GM18909 (cell line): ENCODE results near the gene OR6Y1.

Source experiments
- ATAC-seq: cut with Tn5 transposase; IDR thresholded peaks from one replicate; pipeline ENCODE4 v1.9.1; 2021; ENCODE audit warnings: mild to moderate bottlenecking; ENCODE audit not compliant: unreplicated experiment, poor library complexity

Gene OR6Y1

GRCh38 chr1:158554352-158554751, at the start of gene OR6Y1:
Gene OR6Y1, minus strand, starts transcription at chr1:158554405. Its CDS starts 6,300 bp downstream, at chr1:158548105.
- no peak for ATAC-seq

GRCh38 chr1:158600735-158601134, 46.5 kb upstream of the OR6Y1 start:
- no peak for ATAC-seq

DNA sequence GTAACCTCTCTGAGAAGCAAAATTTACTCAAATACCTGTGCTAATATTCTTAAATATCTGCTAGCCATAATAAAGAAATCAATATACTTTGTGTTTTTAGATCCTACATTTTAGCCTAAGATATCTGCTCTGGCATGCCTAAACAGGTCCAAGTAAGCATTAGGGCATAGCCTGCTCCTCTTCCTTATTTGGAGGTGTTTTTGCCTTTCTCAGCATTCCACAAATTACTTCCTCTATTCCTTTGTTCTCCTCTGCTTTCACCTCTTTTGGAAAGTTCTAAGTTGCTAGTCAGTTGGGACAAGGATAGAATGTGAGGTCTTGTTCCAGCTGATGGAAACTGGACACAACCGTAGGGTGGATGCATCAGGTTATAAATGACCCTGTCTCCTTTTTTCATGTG, 32.7 kb upstream of the OR6Y1 start:
- no peak for ATAC-seq

GRCh38 chr1:158583962-158584361, 29.8 kb upstream of the OR6Y1 start:
- ATAC-seq = no peak

DNA sequence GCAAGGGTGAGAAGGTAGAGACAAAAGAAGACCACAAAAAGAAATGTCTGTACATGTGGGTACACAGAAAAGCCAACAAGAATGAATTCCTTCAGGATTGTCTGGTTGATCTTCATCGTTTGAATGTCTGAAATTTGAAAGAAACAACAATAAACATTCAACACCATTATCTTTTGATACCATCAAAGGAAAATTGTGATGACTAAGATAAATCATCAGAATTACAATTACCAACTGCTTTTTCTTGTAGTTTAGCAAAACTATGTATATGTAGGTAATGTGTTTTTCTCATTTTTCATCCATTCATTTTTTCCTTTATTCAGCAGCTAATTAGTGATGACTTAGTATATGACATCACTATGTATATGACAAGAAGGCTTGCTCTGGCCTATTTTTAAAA, 25.5 kb upstream of the OR6Y1 start, which contains the start of gene OR10X1:
TSS of gene OR10X1 (minus strand) at position 167 of the 400 bp plus-strand sequence. CDS start at position 167, 0 bp downstream.
- no peak for ATAC-seq

DNA sequence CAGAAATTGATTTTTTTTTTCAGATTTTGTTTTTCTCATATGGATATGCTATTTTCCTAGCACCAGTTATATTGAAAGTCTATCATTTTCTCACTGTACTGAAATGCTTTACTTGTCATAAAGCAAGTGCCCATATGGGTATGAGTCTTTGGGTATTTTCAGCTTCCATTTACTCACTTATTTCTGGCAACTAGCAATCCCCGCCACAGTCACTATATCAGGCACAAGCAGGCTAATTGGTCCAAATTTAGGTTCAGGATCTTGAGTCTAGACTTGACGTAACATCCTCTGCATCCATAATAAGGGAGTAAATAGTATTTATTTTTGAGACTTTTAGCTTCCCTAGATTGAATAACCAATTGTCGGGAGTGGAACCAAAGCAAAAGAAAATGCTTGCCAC, 23.4 kb upstream of the OR6Y1 start:
- ATAC-seq = no peak

GRCh38 chr1:158572226-158572625, 18.0 kb upstream of the OR6Y1 start:
- ATAC-seq = no peak

DNA sequence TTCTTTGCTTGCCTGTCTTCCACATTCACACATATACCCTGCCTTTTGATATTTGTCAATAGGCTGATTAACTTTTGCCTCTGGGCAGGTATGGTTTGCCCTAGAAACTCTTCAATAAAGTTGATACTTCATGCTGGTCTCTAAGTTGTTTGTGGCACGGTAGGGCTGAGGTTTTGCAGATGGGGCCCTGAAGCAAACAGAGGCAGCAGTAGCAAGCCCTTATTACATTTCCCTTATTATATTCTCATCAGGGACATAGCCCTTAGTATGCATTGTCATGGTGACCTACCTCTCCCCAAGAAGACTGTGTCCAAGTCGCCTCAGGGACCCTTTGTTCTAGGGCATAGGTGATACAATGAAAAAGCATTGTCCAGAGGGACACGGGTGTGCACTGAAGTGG, 16.3 kb upstream of the OR6Y1 start, which contains the start of gene OR6P1:
TSS of gene OR6P1 (minus strand) at position 101 of the 400 bp plus-strand sequence. CDS start 6,976 bp downstream, outside the sequence.
- no peak for ATAC-seq

- no peak for ATAC-seq
Measured at GRCh38 chr1:158564608-158565007, 10.4 kb upstream of the OR6Y1 start.

GRCh38 chr1:158563853-158564252, 9.6 kb upstream of the OR6Y1 start:
- no peak for ATAC-seq

GRCh38 chr1:158559696-158560095, 5.5 kb upstream of the OR6Y1 start:
- ATAC-seq = no peak

GRCh38 chr1:158552296-158552695, 1.9 kb downstream of the OR6Y1 start:
- no peak for ATAC-seq

GRCh38 chr1:158547533-158547932, 6.7 kb downstream of the OR6Y1 start:
- ATAC-seq = no peak

DNA sequence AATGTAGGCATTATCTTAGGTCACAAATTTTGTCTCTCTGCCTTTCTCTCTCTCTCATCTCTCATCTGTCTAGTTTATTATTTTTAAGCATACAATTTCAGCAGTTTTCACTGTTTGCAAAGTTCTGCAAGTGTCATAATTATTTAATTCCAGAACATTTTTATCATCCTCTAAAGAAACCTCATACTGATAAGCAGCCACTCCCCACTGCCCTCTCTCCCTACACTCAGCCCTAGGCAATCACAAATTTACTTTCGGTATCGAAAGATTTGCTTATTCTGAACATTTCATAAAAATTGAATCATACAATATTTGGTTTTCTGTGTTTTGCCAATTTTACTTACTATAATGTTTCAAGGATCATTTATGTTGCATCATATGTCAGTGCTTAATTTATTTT, 16.6 kb downstream of the OR6Y1 start:
- ATAC-seq = no peak

GRCh38 chr1:158534496-158534895, 19.7 kb downstream of the OR6Y1 start:
- ATAC-seq = no peak

GRCh38 chr1:158527190-158527815, 26.9 kb downstream of the OR6Y1 start:
- ATAC-seq = peak; percentile 54

- no peak for ATAC-seq
Measured at GRCh38 chr1:158521666-158522058, 32.5 kb downstream of the OR6Y1 start.

DNA sequence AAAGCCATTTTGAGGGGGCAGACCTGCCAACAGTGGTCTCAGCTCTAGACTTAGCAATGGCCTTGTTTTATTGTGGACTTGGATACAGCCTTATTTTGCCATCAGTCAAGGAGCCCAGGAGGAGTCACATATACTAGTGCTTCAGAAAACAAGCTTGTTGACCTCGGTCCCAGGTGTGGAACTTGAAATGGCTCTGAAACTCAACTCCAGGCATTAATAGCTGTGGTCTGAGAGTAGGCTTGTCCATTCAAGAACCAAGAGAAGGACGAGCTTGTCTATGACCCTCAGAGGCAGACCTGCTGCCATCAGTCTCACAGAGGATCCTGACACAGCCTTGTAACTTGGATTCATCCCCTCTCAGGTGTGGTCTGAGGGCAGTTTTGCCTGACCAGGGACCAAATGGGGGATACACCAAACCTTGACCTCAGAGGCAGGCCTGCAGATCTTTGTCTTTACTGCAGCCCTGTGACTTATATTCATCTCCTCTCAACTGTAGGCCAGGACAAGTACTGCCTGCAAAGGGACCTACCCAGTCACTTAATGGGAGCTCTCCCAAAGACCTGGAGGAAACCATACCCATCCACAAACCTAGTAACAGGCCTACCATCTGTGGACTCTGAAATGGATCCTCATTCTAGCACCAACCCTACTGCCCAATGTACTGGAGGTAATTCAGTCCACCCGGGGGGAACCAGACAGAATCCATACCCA, 33.1 kb downstream of the OR6Y1 start:
- ATAC-seq = no peak

GRCh38 chr1:158520021-158520420, 34.2 kb downstream of the OR6Y1 start:
- ATAC-seq = no peak

- no peak for ATAC-seq
Measured at GRCh38 chr1:158516966-158517365, 37.2 kb downstream of the OR6Y1 start.

DNA sequence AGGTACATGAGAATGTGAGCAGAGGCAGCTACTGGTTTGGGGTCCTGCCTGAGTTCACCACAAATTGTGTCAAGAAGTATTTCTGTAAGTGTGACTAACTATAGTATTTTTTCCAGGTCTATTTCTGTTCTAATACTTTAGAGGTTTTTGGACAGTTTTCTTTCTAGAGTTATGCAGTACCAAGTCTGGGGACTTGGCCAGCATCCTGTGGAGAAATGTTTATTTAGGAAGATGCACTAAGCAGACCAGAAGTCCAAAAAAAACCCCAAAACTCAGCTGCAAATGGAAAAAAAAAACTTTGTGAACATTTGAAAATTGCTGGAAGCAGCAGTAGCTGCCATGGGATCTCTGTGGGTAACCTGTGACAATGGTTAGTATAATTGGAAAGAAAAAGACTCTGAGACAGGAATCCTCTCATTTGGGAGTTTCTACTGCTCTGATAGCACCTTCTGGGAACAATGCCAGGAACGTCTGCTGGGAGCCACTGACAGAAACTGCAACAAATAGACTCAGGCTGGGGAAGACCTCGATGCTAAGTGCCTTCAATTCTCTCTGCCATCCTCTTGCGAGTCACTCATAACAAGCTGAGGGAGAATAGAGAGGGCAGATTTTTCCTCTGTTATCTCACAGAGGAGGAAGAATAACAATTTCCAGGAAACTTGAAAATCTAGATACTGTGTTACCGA, 44.6 kb downstream of the OR6Y1 start:
- ATAC-seq = no peak
